LNCaP clone FGC (cell line): ENCODE data around the gene STK24.
A peak's percentile ranks its signal among the peaks of the same experiment; 100 is the strongest.

Source experiments
- DNase-seq: peaks from one replicate; pipeline ENCODE4 v3.0.0-alpha.2; 2011; ENCODE audit warnings: low read depth
- H3K4me3 ChIP-seq: 2 replicates; pipeline ENCODE4 v1.5.1; 2011; ENCODE audit warnings: mild to moderate bottlenecking, low read depth, low read length, control low read depth
- CTCF ChIP-seq: IDR thresholded peaks from 2 replicates; pipeline ENCODE4 v1.5.1; 2012; ENCODE audit warnings: mild to moderate bottlenecking; ENCODE audit not compliant: control insufficient read depth, insufficient read depth; ENCODE audit errors: extremely low read depth

STK24 gene

GRCh38 chr13:98451676-98452470 is 125.0 kb downstream of the STK24 start:
- no peak for TF ChIP-seq CTCF
- no peak overlapping the region for H3K4me3 ChIP-seq
- no peak for DNase-seq

- no peak for TF ChIP-seq CTCF
These were observed 126.3 kb downstream of the STK24 start for GRCh38 chr13:98450539-98451111.

GRCh38 chr13:98450026-98450425 is 126.9 kb downstream of the STK24 start:
- no peak for DNase-seq
- H3K4me3 ChIP-seq: no peak overlapping the region
- TF ChIP-seq CTCF: no peak

More at GRCh38 chr13:98450539-98451111, 126.3 kb downstream of the STK24 start:
- no peak overlapping the region for H3K4me3 ChIP-seq
- DNase-seq: no peak

- DNase-seq: no peak
- no peak overlapping the region for H3K4me3 ChIP-seq
- no peak for TF ChIP-seq CTCF
These were observed 127.6 kb downstream of the STK24 start for GRCh38 chr13:98449273-98449672.

GRCh38 chr13:98448642-98448928 is 128.3 kb downstream of the STK24 start:
- H3K4me3 ChIP-seq: no peak overlapping the region
- no peak for TF ChIP-seq CTCF
- no peak for DNase-seq

GRCh38 chr13:98447881-98448641 is 128.8 kb downstream of the STK24 start:
- TF ChIP-seq CTCF: peak; percentile 71
- no peak overlapping the region for H3K4me3 ChIP-seq
- DNase-seq: no peak
